ENCODE measurements around the gene GRIA2.

DNA sequence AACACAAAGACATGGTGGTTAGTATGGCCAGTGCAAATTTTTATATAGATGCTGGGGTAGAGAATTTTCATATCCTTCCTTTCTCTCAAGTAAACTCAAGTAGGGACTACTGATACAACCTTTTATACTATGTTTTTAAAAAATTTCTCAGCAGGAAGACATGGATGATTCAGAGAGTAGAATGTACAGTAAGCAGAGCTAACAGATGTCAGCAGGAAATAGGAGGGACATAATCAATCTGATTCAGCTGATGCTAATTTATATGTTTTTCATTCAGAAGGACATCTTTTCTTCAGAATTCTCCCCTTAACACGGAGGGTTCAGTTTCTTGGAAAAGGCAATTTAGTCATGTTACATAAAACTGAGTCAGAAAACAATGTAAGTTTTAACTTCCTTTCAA, 95.4 kb downstream of the GRIA2 start:
- TF ChIP-seq GATA1 (IDR thresholded peaks at IDR 0.05; ENCODE audit: low read depth, low read length) = no peak
- TF ChIP-seq POLR2A (IDR thresholded peaks at IDR 0.05; ENCODE audit: low read length) = no peak

Data from erythroblast (primary cell).